BE2C (cell line): ENCODE results near the gene MID1.

ENCODE experiments used
- DNase-seq: peaks from one replicate; pipeline ENCODE4 v3.0.0-alpha.2; 2020
- H3K27me3 ChIP-seq: fragments of 250-450 bp; sonication (Bioruptor Pico); 2 replicates; pipeline ENCODE4 v1.5.1; 2020; ENCODE audit warnings: mild to moderate bottlenecking
- H3K36me3 ChIP-seq: fragments of 250-450 bp; sonication (Bioruptor Pico); 2 replicates; pipeline ENCODE4 v1.5.1; 2020; ENCODE audit warnings: mild to moderate bottlenecking
- H3K4me1 ChIP-seq: fragments of 250-450 bp; sonication (Bioruptor Pico); 2 replicates; pipeline ENCODE4 v1.5.1; 2020
- H3K4me3 ChIP-seq: 2 replicates; pipeline ENCODE4 v1.5.1; 2011; ENCODE audit warnings: low read depth, low read length
- H3K9me3 ChIP-seq: fragments of 250-450 bp; sonication (Bioruptor Pico); 2 replicates; pipeline ENCODE4 v1.5.1; 2020
- CTCF ChIP-seq: IDR thresholded peaks from 2 replicates; pipeline ENCODE4 v1.5.1; 2012; ENCODE audit warnings: mild to moderate bottlenecking, low read depth, low read length

The MID1 gene

GRCh38 chrX:10556405-10556804, 64.0 kb downstream of the MID1 start:
- no peak overlapping the region for H3K4me3 ChIP-seq
- TF ChIP-seq CTCF: no peak
- H3K9me3 ChIP-seq: no peaks in the 10 kb centered on the region
- H3K4me1 ChIP-seq: no peaks in the 10 kb centered on the region
- H3K36me3 ChIP-seq: no peaks in the 10 kb centered on the region
- no peak for DNase-seq
- no peaks in the 10 kb centered on the region for H3K27me3 ChIP-seq

- Histone ChIP-seq H3K27me3 (no peaks in the 10 kb centered on the region), H3K36me3 (no peaks in the 10 kb centered on the region), H3K9me3 (no peaks in the 10 kb centered on the region), H3K4me1 (no peaks in the 10 kb centered on the region), H3K4me3 (no peak overlapping the region)
- no peak for TF ChIP-seq CTCF
- DNase-seq: no peak
Measured at GRCh38 chrX:10555846-10556245, 64.5 kb downstream of the MID1 start.

- Histone ChIP-seq H3K4me1 (peaks cover under 1% of the 10 kb centered on the region; the same call in 1 of the 2 replicates), H3K4me3 (no peak overlapping the region), H3K36me3 (no peaks in the 10 kb centered on the region), H3K9me3 (no peaks in the 10 kb centered on the region), H3K27me3 (no peaks in the 10 kb centered on the region)
- DNase-seq: no peak
- no peak for TF ChIP-seq CTCF
Measured at GRCh38 chrX:10554612-10555270, 65.6 kb downstream of the MID1 start.

- peak; percentile 83 for DNase-seq
- H3K36me3 ChIP-seq: no peaks in the 10 kb centered on the region
- no peak for TF ChIP-seq CTCF
- H3K4me3 ChIP-seq: no peak overlapping the region
- H3K27me3 ChIP-seq: no peaks in the 10 kb centered on the region
- no peaks in the 10 kb centered on the region for H3K9me3 ChIP-seq
- H3K4me1 ChIP-seq: peaks cover 10% of the 10 kb centered on the region
Measured at GRCh38 chrX:10549280-10549679, 71.1 kb downstream of the MID1 start.

GRCh38 chrX:10548688-10549087, 71.7 kb downstream of the MID1 start:
- H3K36me3 ChIP-seq: no peaks in the 10 kb centered on the region
- H3K4me3 ChIP-seq: no peak overlapping the region
- H3K9me3 ChIP-seq: no peaks in the 10 kb centered on the region
- H3K4me1 ChIP-seq: peaks cover 10% of the 10 kb centered on the region
- no peak for DNase-seq
- H3K27me3 ChIP-seq: no peaks in the 10 kb centered on the region
- TF ChIP-seq CTCF: no peak

- no peak overlapping the region for H3K4me3 ChIP-seq
- H3K4me1 ChIP-seq: peaks cover 10% of the 10 kb centered on the region
- no peak for DNase-seq
Measured at GRCh38 chrX:10545882-10546281, 74.5 kb downstream of the MID1 start.

More at GRCh38 chrX:10545882-10546281, 74.5 kb downstream of the MID1 start:
- TF ChIP-seq CTCF: no peak
- H3K9me3 ChIP-seq: no peaks in the 10 kb centered on the region
- no peaks in the 10 kb centered on the region for H3K36me3 ChIP-seq
- no peaks in the 10 kb centered on the region for H3K27me3 ChIP-seq
